HG03378 (cell line): ENCODE results near the gene ANGEL1.

Experiments
- ATAC-seq: cut with Tn5 transposase; IDR thresholded peaks from one replicate; pipeline ENCODE4 v1.9.1; 2021; ENCODE audit warnings: mild to moderate bottlenecking, moderate library complexity; ENCODE audit not compliant: unreplicated experiment

Gene ANGEL1

GRCh38 chr14:76812422-76813383 is at the start of gene ANGEL1:
TSS of gene ANGEL1 (minus strand) at chr14:76812882. CDS start at chr14:76812827, 55 bp downstream.
- ATAC-seq = peak; percentile 69

GRCh38 chr14:76861574-76862255 is 49.0 kb upstream of the ANGEL1 start:
- ATAC-seq = no peak

- no peak for ATAC-seq
Measured at GRCh38 chr14:76856769-76857168, 44.1 kb upstream of the ANGEL1 start.

GRCh38 chr14:76855066-76855465 is 42.4 kb upstream of the ANGEL1 start:
- ATAC-seq = no peak

- no peak for ATAC-seq
Measured at GRCh38 chr14:76848879-76849278, 36.2 kb upstream of the ANGEL1 start.

GRCh38 chr14:76846331-76847047 is 33.8 kb upstream of the ANGEL1 start:
- no peak for ATAC-seq

GRCh38 chr14:76844223-76844622 is 31.5 kb upstream of the ANGEL1 start:
- no peak for ATAC-seq

GRCh38 chr14:76842414-76842813 is 29.7 kb upstream of the ANGEL1 start:
- ATAC-seq = no peak

GRCh38 chr14:76837524-76837923 is 24.8 kb upstream of the ANGEL1 start:
- ATAC-seq = no peak

- ATAC-seq = no peak
Measured at GRCh38 chr14:76836029-76836630, 23.4 kb upstream of the ANGEL1 start.

GRCh38 chr14:76834241-76834661 is 21.6 kb upstream of the ANGEL1 start:
- ATAC-seq = no peak

GRCh38 chr14:76833011-76833410 is 20.3 kb upstream of the ANGEL1 start:
- no peak for ATAC-seq

GRCh38 chr14:76832503-76832988 is 19.9 kb upstream of the ANGEL1 start:
- ATAC-seq = no peak

- no peak for ATAC-seq
Measured at GRCh38 chr14:76830556-76830955, 17.9 kb upstream of the ANGEL1 start.

GRCh38 chr14:76829650-76830421 is 17.2 kb upstream of the ANGEL1 start:
- no peak for ATAC-seq

- ATAC-seq = no peak
Measured at GRCh38 chr14:76829013-76829365, 16.3 kb upstream of the ANGEL1 start.

- no peak for ATAC-seq
Measured at GRCh38 chr14:76828339-76829012, 15.8 kb upstream of the ANGEL1 start.

GRCh38 chr14:76827696-76828296 is 15.1 kb upstream of the ANGEL1 start:
- ATAC-seq = no peak

- no peak for ATAC-seq
Measured at GRCh38 chr14:76826122-76826521, 13.4 kb upstream of the ANGEL1 start, which contains the start of gene LRRC74A. TSS of gene LRRC74A (plus strand) at chr14:76826408. CDS start at chr14:76826698, 290 bp downstream.
